Lower lobe of right lung (tissue), 2 donors: ENCODE data around the gene CDKAL1. TPM values are rescaled to one million over a fixed set of nuclear protein-coding genes. Genes with fewer than 3 reads are reported as not detected.

ENCODE experiments used
- ATAC-seq, 2 donors: fragments of 200-7000 bp; cut with Tn5 transposase; one replicate each; pipeline ENCODE4 v1.9.1; 2020 to 2022; ENCODE audit warnings: mild to moderate bottlenecking in 2 of 2, moderate library complexity in 2 of 2
- DNase-seq: peaks from one replicate; pipeline ENCODE4 v3.0.0-alpha.2; 2020
- H3K27ac ChIP-seq: fragments of 200-600 bp; one replicate; pipeline ENCODE4 v1.8.0; 2022
- H3K27me3 ChIP-seq: fragments of 200-600 bp; one replicate; pipeline ENCODE4 v1.8.0; 2022; ENCODE audit warnings: low read depth
- H3K36me3 ChIP-seq: fragments of 200-600 bp; one replicate; pipeline ENCODE4 v1.8.0; 2022; ENCODE audit warnings: mild to moderate bottlenecking
- H3K4me1 ChIP-seq: fragments of 200-600 bp; one replicate; pipeline ENCODE4 v1.8.0; 2022
- H3K4me3 ChIP-seq: fragments of 200-600 bp; one replicate; pipeline ENCODE4 v1.8.0; 2022; ENCODE audit warnings: mild to moderate bottlenecking
- H3K9me3 ChIP-seq: fragments of 200-600 bp; one replicate; pipeline ENCODE4 v1.8.0; 2022
- intact Hi-C: fragments of 100-400 bp; cut with DNase I; formaldehyde crosslinking; loops from one replicate; pipeline ENCODE4 v1.11.0; 2022
- total RNA-seq: library from RNA; stranded (reverse); fragmentation: NEBNext Ultra II Directional; extraction: Animal tissue kit (Norgen Biotek cat#: 25700); gene quantifications from one replicate; pipeline ENCODE4 v1.2.1, GENCODE V29; 2021
- TF ChIP-seq, protein P1 (sequence below): fragments of 200-600 bp; IDR thresholded peaks from one replicate; pipeline ENCODE4 v1.8.0; 2022; ENCODE audit warnings: antibody characterized with exemption, mild to moderate bottlenecking
- donor health status: DM: no; HTN: yes; CAD: no; lungs with severe emphysema.

Gene CDKAL1
- total RNA-seq, 1 donor from 2014 or later, result 16.0 TPM

DNA sequence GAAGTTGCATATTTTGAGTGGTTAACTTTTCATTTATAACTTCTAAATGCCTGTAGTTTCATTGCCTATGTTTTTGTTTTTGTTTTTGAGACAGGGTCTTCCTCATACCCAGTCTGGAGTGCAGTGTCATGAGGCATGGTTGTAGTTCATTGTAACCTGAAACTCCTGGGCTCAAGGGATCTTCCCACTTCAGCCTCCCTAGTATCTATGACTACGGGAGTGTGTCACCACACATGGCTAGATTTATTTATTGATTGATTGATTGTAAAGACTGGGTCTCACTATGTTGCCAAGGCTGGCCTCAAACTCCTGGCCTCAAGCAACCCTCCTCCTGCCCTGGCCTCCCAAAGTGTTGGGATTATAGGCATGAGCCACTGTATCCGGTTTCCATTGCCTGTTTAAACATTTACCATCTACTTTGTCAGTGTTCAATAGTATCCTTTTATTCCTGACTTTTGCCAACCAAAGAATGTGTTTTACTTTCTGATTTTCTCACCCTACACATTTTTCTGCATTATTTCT, 144.6 kb downstream of the CDKAL1 start:
- intact Hi-C loops, result no loop called here
- Histone ChIP-seq H3K27ac (no peak overlapping the region), H3K9me3 (no peaks in the 10 kb centered on the region), H3K27me3 (no peaks in the 10 kb centered on the region), H3K4me3 (no peak overlapping the region), H3K36me3 (no peaks in the 10 kb centered on the region), H3K4me1 (peaks cover 10% of the 10 kb centered on the region)
- TF ChIP-seq, protein P1, sequence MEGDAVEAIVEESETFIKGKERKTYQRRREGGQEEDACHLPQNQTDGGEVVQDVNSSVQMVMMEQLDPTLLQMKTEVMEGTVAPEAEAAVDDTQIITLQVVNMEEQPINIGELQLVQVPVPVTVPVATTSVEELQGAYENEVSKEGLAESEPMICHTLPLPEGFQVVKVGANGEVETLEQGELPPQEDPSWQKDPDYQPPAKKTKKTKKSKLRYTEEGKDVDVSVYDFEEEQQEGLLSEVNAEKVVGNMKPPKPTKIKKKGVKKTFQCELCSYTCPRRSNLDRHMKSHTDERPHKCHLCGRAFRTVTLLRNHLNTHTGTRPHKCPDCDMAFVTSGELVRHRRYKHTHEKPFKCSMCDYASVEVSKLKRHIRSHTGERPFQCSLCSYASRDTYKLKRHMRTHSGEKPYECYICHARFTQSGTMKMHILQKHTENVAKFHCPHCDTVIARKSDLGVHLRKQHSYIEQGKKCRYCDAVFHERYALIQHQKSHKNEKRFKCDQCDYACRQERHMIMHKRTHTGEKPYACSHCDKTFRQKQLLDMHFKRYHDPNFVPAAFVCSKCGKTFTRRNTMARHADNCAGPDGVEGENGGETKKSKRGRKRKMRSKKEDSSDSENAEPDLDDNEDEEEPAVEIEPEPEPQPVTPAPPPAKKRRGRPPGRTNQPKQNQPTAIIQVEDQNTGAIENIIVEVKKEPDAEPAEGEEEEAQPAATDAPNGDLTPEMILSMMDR, result no peak
- DNase-seq, result no peak
- no peak for ATAC-seq

DNA sequence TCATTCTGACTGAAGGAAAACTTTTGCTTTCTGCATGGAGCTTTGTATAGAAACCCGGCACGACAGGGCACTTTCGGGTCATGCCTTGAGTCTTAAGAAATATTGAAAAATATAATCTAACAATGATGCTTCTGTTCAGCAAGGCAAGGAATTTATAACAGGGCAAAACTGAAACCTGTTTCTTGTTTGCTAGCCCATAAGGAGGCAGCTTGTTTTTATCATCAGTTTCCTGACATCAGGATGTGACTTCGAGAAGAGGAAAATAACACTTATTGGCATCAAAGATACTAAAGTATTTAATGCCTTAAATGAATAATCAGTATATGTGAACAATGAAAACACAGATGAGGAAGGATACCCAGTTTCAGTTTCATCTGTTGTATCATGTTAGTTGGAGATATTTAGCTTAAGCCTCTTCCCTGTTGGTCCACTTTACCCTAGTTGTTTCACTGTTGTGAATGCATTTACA, 146.5 kb downstream of the CDKAL1 start:
- TF ChIP-seq, protein P1, result no peak
- DNase-seq, result no peak
- intact Hi-C loops, result no loop called here
- H3K4me3 ChIP-seq, result no peak overlapping the region
- no peaks in the 10 kb centered on the region for H3K9me3 ChIP-seq
- no peak overlapping the region for H3K27ac ChIP-seq
- no peaks in the 10 kb centered on the region for H3K36me3 ChIP-seq
- peaks cover 10% of the 10 kb centered on the region for H3K4me1 ChIP-seq
- ATAC-seq, result no peak
- H3K27me3 ChIP-seq, result no peaks in the 10 kb centered on the region

DNA sequence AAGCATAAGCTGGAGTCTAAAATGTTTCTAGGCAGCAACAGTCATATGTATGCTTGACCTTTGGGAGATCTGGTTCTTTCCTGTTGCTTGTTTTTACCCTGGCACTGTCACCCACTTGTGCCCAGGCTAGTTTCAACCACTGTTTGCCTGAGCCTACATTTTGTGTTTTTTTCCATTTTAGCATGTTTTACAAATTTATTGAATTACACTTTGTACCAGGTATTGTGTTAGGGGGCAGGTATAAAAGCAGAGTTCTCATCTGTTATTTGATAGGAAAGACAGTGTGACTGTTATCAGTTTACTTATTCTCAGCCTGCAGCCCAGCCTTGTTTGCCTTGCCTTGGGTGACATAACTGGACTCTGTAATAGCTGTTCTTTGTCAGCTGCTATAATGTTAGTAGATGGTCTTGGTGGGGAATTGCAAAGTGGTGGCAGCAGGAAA, 147.0 kb downstream of the CDKAL1 start:
- Histone ChIP-seq H3K27ac (no peak overlapping the region), H3K4me3 (no peak overlapping the region), H3K4me1 (peaks cover 10% of the 10 kb centered on the region), H3K9me3 (no peaks in the 10 kb centered on the region), H3K36me3 (no peaks in the 10 kb centered on the region), H3K27me3 (no peaks in the 10 kb centered on the region)
- TF ChIP-seq, protein P1, result no peak
- ATAC-seq, result no peak
- intact Hi-C loops, result no loop called here
- DNase-seq, result no peak

DNA sequence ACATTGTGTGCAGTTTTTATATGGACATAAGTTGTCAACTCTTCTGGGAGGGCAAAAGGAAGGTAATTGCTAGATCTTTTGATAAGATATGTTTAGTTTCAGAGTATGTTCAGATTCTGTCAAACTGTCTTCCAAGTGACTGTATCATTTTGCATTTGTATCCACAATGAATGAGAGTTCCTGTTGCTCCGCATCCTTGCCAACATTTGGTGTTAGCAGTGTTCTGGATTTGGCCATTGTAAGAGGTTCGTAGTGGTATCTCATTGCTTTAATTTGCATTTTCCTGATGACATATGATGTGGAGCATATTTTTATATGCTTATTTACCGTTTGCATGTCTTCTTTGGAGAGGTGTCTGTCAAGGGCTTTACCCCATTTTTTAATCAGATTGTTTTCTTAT, 150.2 kb downstream of the CDKAL1 start:
- peaks cover 10% of the 10 kb centered on the region for H3K4me1 ChIP-seq
- no peaks in the 10 kb centered on the region for H3K36me3 ChIP-seq
- no peaks in the 10 kb centered on the region for H3K9me3 ChIP-seq
- intact Hi-C loops, result no loop called here
- DNase-seq, result no peak
- no peaks in the 10 kb centered on the region for H3K27me3 ChIP-seq
- no peak overlapping the region for H3K27ac ChIP-seq
- H3K4me3 ChIP-seq, result no peak overlapping the region
- no peak for ATAC-seq
- TF ChIP-seq, protein P1, result no peak

DNA sequence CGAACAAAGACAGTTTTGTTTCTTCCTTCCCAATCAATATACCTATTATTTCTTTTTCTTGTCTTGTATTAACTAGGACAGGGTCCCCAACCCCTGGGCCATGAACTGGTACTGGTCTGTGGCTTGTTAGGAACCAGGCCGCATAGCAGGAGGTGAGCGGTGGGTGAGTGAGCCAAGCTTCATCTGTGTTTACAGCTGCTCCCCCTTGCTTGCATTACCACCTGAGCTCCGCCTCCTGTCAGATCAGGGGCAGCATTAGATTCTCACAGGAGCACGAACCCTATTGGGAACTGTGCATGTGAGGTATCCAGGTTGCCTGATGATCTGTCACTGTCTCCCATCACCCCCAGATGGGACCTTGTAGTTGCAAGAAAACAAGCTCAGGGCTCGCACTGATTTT, 151.9 kb downstream of the CDKAL1 start:
- intact Hi-C loops, result no loop called here
- ATAC-seq (no peak), DNase-seq (no peak)
- TF ChIP-seq, protein P1, result no peak
- Histone ChIP-seq H3K4me3 (no peak overlapping the region), H3K36me3 (no peaks in the 10 kb centered on the region), H3K27ac (no peak overlapping the region), H3K4me1 (peaks cover 2% of the 10 kb centered on the region), H3K27me3 (no peaks in the 10 kb centered on the region), H3K9me3 (no peaks in the 10 kb centered on the region)
